ENCODE measurements around the gene GRIFIN. TPM values are rescaled to one million over a fixed set of nuclear protein-coding genes. Genes with fewer than 3 reads are reported as not detected.
"Not testable (repeated sequence)": the region's sequence is repeated elsewhere in the genome, so short reads cannot be mapped to it uniquely, and the experiment has no call there.

GRIFIN gene
- total and polyA plus RNA-seq, 3 donors from 2014 or later: not detected

- Histone ChIP-seq H3K4me3 (no peak overlapping the region), H3K36me3 (ENCODE audit: low read depth, missing control alignments) (no peaks in the 10 kb centered on the region), H3K4me1 (no peaks in the 10 kb centered on the region), H3K9me3 (no peaks in the 10 kb centered on the region), H3K27me3 (no peaks in the 10 kb centered on the region), H3K27ac (no peak overlapping the region)
- WGBS, 2 donors: 51 to 53% methylated on average over 14 to 16 of the region's 17 CpGs
- intact Hi-C loops (cut with DNase I; ENCODE audit: low total_unique reads): loop anchor here (10.0 kb wide), 1 partner anchor 83 kb away; the partner anchor contains the start of genes BRAT1 and IQCE
- no peak for TF ChIP-seq CTCF (IDR thresholded peaks at IDR 0.05)
- TF ChIP-seq POLR2A (IDR thresholded peaks at IDR 0.05): no peak
- DNase-seq: no peak
Measured at GRCh38 chr7:2471396-2471795, 4.8 kb downstream of the GRIFIN start.

- Histone ChIP-seq H3K36me3 (ENCODE audit: low read depth, missing control alignments) (no peaks in the 10 kb centered on the region), H3K27me3 (no peaks in the 10 kb centered on the region), H3K9me3 (no peaks in the 10 kb centered on the region), H3K4me1 (no peaks in the 10 kb centered on the region), H3K4me3 (no peak overlapping the region), H3K27ac (no peak overlapping the region)
- intact Hi-C loops (cut with DNase I; ENCODE audit: low total_unique reads): loop anchor here (10.0 kb wide), 1 partner anchor 84 kb away; the partner anchor contains the start of genes BRAT1 and IQCE
- 58 to 76% methylated on average over 3 to 5 of the region's 5 CpGs for WGBS, 2 donors
- TF ChIP-seq POLR2A (IDR thresholded peaks at IDR 0.05) (no peak), CTCF (IDR thresholded peaks at IDR 0.05) (no peak)
- DNase-seq: no peak
Measured at GRCh38 chr7:2471022-2471329, 5.2 kb downstream of the GRIFIN start.

- 69 to 77% methylated on average over 13 to 19 of the region's 19 CpGs for WGBS, 2 donors
- TF ChIP-seq POLR2A (IDR thresholded peaks at IDR 0.05) (no peak), CTCF (IDR thresholded peaks at IDR 0.05) (no peak)
- intact Hi-C loops (cut with DNase I; ENCODE audit: low total_unique reads): loop anchor here (10.0 kb wide), 1 partner anchor 84 kb away; the partner anchor contains the start of genes BRAT1 and IQCE
Measured at GRCh38 chr7:2470204-2471021, 5.8 kb downstream of the GRIFIN start.

GRCh38 chr7:2469460-2470203 is 6.6 kb downstream of the GRIFIN start:
- 84 to 85% methylated on average over 8 to 9 of the region's 9 CpGs for WGBS, 2 donors

More at GRCh38 chr7:2470204-2471021, 5.8 kb downstream of the GRIFIN start:
- no peaks in the 10 kb centered on the region for H3K9me3 ChIP-seq
- no peaks in the 10 kb centered on the region for H3K4me1 ChIP-seq
- H3K4me3 ChIP-seq: no peak overlapping the region
- no peaks in the 10 kb centered on the region for H3K36me3 ChIP-seq (ENCODE audit: low read depth, missing control alignments)
- H3K27me3 ChIP-seq: no peaks in the 10 kb centered on the region
- no peak for DNase-seq
- H3K27ac ChIP-seq: no peak overlapping the region

GRCh38 chr7:2468227-2468626 is 8.0 kb downstream of the GRIFIN start:
- no peaks in the 10 kb centered on the region for H3K27me3 ChIP-seq
- H3K9me3 ChIP-seq: no peaks in the 10 kb centered on the region
- H3K36me3 ChIP-seq (ENCODE audit: low read depth, missing control alignments): no peaks in the 10 kb centered on the region
- intact Hi-C loops (cut with DNase I; ENCODE audit: low total_unique reads): no loop called here
- H3K27ac ChIP-seq: no peak overlapping the region
- WGBS, 2 donors: 84 to 96% methylated on average over 4 to 7 of the region's 7 CpGs
- H3K4me1 ChIP-seq: no peaks in the 10 kb centered on the region
- TF ChIP-seq POLR2A (IDR thresholded peaks at IDR 0.05): no peak
- TF ChIP-seq CTCF (IDR thresholded peaks at IDR 0.05): no peak
- DNase-seq: no peak
- no peak overlapping the region for H3K4me3 ChIP-seq

More at GRCh38 chr7:2469460-2470203, 6.6 kb downstream of the GRIFIN start:
- H3K36me3 ChIP-seq (ENCODE audit: low read depth, missing control alignments); H3K4me3 ChIP-seq; H3K27ac ChIP-seq; DNase-seq; H3K9me3 ChIP-seq; H3K27me3 ChIP-seq; H3K4me1 ChIP-seq: not testable (repeated sequence)
- intact Hi-C loops (cut with DNase I; ENCODE audit: low total_unique reads): loop anchor here (10.0 kb wide), 1 partner anchor 85 kb away; the partner anchor contains the start of genes BRAT1 and IQCE

All from testis (tissue), 3 donors.